ENCODE results near the gene LDLRAD4.

LDLRAD4 gene

GRCh38 chr18:13465476-13465875 lies 246.9 kb downstream of the LDLRAD4 start:
- TF ChIP-seq, protein P1, sequence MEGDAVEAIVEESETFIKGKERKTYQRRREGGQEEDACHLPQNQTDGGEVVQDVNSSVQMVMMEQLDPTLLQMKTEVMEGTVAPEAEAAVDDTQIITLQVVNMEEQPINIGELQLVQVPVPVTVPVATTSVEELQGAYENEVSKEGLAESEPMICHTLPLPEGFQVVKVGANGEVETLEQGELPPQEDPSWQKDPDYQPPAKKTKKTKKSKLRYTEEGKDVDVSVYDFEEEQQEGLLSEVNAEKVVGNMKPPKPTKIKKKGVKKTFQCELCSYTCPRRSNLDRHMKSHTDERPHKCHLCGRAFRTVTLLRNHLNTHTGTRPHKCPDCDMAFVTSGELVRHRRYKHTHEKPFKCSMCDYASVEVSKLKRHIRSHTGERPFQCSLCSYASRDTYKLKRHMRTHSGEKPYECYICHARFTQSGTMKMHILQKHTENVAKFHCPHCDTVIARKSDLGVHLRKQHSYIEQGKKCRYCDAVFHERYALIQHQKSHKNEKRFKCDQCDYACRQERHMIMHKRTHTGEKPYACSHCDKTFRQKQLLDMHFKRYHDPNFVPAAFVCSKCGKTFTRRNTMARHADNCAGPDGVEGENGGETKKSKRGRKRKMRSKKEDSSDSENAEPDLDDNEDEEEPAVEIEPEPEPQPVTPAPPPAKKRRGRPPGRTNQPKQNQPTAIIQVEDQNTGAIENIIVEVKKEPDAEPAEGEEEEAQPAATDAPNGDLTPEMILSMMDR (IDR thresholded peaks at IDR 0.05) = no peak

GRCh38 chr18:13470516-13471197 lies 252.1 kb downstream of the LDLRAD4 start:
- TF ChIP-seq, protein P1 (IDR thresholded peaks at IDR 0.05) = no peak

DNA sequence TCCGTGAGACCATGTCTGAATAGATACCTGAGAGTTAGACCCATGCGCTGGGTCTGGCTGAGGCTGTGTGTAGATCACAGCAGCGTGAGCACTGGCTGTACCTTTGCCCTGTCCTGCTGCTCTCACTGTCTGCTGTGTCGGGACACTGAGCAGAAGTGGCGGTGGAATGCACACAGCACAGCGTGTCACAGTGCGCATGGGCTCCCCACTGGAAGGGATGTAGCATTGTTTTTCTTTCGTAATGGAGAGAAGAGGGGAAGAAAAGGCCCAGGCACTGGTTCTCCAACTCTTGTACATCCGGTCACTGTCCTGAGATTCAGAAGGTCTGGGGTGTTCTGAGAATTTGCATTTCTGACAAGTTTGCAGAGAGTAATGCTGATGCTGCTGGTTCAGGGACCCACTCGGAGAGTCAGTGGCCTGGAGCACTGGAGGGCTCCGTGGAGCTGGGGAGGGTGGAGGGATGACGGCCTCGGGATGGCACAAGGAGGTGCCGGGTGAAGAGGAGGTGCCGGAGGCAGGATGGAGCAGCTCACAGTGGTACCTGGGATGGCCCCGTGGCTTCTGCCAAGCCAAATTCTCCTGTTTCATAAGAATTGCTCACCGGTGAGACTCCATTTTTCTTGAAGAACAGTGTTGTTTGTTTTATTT lies 252.8 kb downstream of the LDLRAD4 start:
- TF ChIP-seq, protein P1 (IDR thresholded peaks at IDR 0.05) = no peak

DNA sequence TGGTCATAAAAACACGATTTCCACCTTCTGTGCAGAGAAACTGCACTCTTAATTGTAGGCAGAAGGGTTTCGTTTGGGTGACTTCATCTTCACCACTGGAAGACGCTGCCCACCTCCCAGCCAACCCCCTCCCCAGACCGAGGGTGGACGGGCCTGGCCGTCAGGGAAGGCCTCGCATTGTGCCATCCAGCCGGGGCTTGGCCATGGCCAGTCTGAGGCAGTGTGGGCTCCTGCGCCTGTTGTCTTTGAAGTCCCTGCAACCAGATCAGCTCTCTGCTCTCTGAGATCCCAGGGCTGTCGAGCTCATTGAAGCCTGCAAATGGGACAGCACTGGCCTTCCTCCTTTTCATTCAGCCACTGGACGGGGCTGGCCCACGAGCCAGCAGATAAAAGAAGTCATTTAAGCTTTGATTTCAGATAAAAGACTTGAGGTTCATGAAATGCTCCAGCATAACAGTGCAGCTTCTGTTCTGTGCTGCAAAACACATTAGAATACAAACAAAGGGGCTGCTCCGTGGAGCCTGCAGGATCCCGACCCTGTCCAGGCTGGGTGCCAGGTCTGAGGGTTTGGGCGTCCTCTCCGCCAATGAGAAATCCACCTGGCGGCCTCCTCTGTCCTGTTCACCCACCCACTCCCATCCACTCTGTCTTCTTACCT lies 253.5 kb downstream of the LDLRAD4 start:
- TF ChIP-seq, protein P1 (IDR thresholded peaks at IDR 0.05) = no peak

DNA sequence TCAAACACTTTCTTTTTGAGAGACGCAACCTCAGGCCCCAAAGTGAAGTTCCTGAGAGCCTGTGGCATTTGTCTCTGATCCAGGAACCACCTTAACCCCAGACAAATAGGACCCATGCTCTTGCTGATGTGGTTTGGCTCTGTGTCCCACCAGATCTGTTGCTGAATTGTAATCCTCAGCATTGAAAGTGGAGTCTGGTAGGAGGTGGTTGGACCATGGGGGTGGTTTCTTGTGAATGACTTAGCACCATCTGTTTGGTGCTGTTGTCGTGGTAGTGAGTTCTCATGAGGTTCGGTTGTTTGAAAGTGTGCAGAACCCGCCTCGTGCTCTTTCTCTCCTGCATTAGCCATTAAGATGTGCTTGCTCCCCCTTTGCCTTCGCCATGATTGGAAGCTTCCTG lies 255.2 kb downstream of the LDLRAD4 start:
- TF ChIP-seq, protein P1 (IDR thresholded peaks at IDR 0.05) = no peak

DNA sequence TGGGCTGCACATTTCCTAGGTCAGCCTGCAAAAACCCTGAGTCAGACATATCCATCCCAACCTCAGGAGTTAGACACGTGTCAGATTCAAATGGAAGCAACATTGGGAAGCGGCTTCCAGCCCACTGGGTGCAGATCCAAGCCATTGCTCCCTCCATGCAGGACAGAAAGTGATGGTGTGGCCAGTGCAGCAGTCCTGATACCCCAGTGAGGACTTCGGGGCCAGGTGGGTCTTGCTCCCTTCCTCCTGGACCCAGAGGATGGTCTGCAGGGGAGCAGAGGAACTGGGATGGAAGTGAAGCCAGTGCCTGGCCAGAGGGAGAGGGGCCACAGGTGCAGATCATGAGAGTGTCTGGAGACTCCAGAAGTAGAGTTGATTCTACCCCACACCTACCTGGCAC lies 255.8 kb downstream of the LDLRAD4 start:
- TF ChIP-seq, protein P1 (IDR thresholded peaks at IDR 0.05) = no peak

- TF ChIP-seq, protein P1 (IDR thresholded peaks at IDR 0.05) = no peak
Measured at GRCh38 chr18:13474907-13475545, 256.5 kb downstream of the LDLRAD4 start.
